Measurements from ENCODE around the gene PTPRN2. TPM values are rescaled to one million over a fixed set of nuclear protein-coding genes. Genes with fewer than 3 reads are reported as not detected.

PTPRN2 gene
- total RNA-seq, 1 donor from 2014 or later: 32.2 TPM

DNA sequence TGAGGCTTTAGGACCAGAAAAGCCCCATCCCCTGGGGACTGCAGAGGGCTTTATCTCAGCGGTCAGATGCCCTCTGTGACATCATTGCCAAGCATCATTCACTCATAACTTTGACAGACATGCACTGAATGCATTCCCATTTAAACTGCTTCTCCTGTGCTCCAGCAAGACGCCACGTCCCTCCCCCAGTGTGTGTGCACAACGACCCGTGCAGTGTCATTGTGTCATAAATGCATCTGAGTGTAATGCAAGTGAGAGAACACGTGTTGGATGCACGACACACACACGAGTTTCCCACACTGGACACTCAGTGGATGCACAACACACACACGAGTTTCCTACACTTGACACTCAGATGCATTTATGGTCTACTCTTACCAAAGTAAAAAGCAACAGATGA, 337.9 kb downstream of the PTPRN2 start:
- H3K4me1 Mint-ChIP-seq: no peaks in the 10 kb centered on the region
- TF ChIP-seq, protein P1, sequence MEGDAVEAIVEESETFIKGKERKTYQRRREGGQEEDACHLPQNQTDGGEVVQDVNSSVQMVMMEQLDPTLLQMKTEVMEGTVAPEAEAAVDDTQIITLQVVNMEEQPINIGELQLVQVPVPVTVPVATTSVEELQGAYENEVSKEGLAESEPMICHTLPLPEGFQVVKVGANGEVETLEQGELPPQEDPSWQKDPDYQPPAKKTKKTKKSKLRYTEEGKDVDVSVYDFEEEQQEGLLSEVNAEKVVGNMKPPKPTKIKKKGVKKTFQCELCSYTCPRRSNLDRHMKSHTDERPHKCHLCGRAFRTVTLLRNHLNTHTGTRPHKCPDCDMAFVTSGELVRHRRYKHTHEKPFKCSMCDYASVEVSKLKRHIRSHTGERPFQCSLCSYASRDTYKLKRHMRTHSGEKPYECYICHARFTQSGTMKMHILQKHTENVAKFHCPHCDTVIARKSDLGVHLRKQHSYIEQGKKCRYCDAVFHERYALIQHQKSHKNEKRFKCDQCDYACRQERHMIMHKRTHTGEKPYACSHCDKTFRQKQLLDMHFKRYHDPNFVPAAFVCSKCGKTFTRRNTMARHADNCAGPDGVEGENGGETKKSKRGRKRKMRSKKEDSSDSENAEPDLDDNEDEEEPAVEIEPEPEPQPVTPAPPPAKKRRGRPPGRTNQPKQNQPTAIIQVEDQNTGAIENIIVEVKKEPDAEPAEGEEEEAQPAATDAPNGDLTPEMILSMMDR (conservative IDR thresholded peaks at IDR 0.05): no peak
- no peak overlapping the region for H3K4me3 Mint-ChIP-seq
- no peaks in the 10 kb centered on the region for H3K27me3 Mint-ChIP-seq (ENCODE audit: low read depth)
- peaks cover 2% of the 10 kb centered on the region for H3K9me3 Mint-ChIP-seq
- DNase-seq (ENCODE audit: low read depth, low spot score): no peak
- H3K27ac Mint-ChIP-seq (ENCODE audit: unreplicated experiment): no peak overlapping the region
- no peaks in the 10 kb centered on the region for H3K36me3 Mint-ChIP-seq (ENCODE audit: low read depth)

DNA sequence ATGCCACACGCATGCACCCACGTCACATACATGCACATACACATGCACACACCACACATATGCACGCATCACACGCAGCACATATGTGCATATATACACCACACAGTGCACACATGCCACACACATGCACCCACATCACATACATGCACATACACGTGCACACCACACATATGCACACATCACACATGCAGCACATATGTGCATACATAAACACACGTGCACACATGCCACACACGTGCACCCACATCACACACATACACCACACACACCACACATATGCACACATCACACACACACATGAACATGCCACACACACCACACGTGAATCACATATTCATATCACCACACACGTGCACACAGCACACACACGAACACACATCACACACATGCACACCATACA, 338.8 kb downstream of the PTPRN2 start:
- Mint-ChIP-seq H3K27ac (ENCODE audit: unreplicated experiment) (no peak overlapping the region), H3K4me1 (no peaks in the 10 kb centered on the region), H3K4me3 (no peak overlapping the region), H3K27me3 (ENCODE audit: low read depth) (no peaks in the 10 kb centered on the region), H3K9me3 (peaks cover 2% of the 10 kb centered on the region), H3K36me3 (ENCODE audit: low read depth) (no peaks in the 10 kb centered on the region)
- DNase-seq (ENCODE audit: low read depth, low spot score): no peak
- TF ChIP-seq, protein P1 (conservative IDR thresholded peaks at IDR 0.05): no peak

DNA sequence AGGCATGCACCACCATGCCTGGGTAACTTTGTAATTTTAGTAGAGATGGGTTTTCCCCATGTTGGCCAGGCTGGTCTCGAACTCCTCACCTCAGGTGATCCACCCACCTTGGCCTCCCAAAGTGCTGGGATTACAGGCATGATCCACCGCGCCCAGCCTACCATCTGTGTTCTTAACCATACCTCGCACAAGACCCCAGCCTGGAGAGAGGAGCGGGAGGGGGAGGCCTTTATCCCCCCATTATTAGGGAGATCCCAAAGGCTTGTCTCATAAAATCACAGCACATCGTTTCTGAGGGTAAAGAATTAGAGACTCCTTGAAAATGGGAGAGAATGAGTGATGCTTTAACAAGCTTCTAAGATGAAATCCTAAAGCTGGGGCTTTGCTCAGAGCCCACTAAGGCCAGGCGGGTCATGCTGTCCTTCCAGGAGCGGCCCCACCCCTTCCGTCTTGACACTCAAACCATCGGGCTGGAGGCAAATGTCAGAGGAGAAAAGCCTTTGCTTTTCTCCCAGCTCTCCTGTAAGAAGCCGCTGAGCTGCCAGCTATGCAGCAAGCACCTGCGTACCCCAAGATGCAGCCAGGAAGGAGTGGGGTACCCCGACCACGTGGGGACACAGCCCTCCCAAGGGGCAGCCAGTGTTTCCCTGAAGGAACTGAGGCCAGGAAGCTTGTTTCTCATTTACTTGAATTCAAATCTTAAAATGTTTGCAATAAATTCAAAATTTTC, 339.7 kb downstream of the PTPRN2 start:
- peaks cover 3% of the 10 kb centered on the region for H3K36me3 Mint-ChIP-seq (ENCODE audit: low read depth)
- H3K4me1 Mint-ChIP-seq: no peaks in the 10 kb centered on the region
- TF ChIP-seq, protein P1 (conservative IDR thresholded peaks at IDR 0.05): no peak
- no peaks in the 10 kb centered on the region for H3K27me3 Mint-ChIP-seq (ENCODE audit: low read depth)
- H3K27ac Mint-ChIP-seq (ENCODE audit: unreplicated experiment): no peak overlapping the region
- H3K4me3 Mint-ChIP-seq: no peak overlapping the region
- no peak for DNase-seq (ENCODE audit: low read depth, low spot score)
- peaks cover 2% of the 10 kb centered on the region for H3K9me3 Mint-ChIP-seq

DNA sequence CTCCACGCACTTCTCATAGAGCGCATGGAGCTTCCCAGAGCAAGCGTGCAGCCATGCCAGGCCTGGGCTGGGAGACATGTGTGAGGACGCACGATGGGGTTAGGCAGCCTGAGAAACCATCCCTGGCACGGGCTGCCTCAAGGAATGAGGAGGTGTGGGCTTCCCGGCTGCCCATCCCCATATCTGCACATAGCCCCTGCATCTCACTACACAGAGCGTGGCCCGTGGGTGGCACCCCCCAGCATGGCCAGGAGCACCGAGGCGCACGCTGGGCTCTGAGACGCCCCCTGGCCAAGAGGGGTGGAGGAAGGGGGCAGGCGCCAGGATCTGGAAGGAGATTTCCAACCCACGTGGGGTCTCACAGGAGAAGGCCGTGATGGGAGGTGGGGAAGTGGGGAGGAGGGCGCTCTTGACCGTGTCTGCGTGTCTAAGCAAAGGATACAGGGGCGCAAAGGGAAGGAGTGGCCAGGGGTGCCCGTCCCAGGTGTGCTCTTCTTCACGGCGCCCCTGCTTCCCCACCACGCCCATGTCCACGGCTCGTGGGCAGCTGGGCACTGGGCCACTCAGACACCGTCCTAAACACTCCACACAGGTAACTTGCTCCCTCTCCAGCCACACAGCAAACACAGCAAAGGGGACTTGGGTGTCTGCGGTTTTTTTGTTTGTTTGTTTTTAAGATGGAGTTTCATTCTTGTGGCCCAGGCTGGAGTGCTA, 340.5 kb downstream of the PTPRN2 start:
- no peaks in the 10 kb centered on the region for H3K27me3 Mint-ChIP-seq (ENCODE audit: low read depth)
- no peak overlapping the region for H3K27ac Mint-ChIP-seq (ENCODE audit: unreplicated experiment)
- no peak for DNase-seq (ENCODE audit: low read depth, low spot score)
- H3K36me3 Mint-ChIP-seq (ENCODE audit: low read depth): peaks cover 6% of the 10 kb centered on the region
- no peak overlapping the region for H3K4me3 Mint-ChIP-seq
- H3K9me3 Mint-ChIP-seq: peaks cover 2% of the 10 kb centered on the region
- TF ChIP-seq, protein P1 (conservative IDR thresholded peaks at IDR 0.05): no peak
- no peaks in the 10 kb centered on the region for H3K4me1 Mint-ChIP-seq

DNA sequence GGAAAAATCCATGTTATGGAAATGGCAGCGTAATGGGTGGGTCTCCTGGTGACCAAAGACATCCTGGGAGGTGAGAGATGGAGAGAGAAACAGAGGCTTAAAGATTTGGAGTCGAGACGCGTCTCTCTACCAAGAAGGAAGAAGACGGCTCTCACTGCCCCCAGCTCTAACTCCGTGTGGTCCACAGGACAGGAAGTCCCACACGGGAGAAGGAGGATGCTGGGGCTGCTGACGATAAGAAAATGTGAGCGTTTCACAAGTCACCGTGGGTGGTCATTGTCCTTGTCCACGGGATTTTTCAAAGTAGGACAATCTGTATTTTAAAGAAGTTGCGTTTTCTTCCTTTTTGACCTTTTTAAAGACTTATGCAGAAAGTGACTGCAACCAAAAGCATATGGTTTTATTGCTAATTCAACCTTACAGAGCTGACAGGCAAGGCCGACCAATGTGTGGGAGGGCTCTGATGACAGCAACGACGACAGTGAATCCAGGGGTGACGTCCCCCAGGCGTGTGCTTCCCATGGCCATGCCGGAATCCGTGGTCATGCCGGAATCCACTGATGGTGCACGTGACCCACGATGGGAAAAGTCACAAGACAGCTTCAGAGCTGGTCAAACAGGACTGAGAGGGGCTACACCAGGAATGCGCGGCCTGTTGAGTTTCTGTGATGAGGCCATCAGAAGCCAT, 341.2 kb downstream of the PTPRN2 start:
- no peak for DNase-seq (ENCODE audit: low read depth, low spot score)
- Mint-ChIP-seq H3K4me1 (no peaks in the 10 kb centered on the region), H3K27ac (ENCODE audit: unreplicated experiment) (peak overlapping the region; percentile 32), H3K27me3 (ENCODE audit: low read depth) (no peaks in the 10 kb centered on the region), H3K9me3 (peaks cover 2% of the 10 kb centered on the region), H3K36me3 (ENCODE audit: low read depth) (peaks cover 6% of the 10 kb centered on the region), H3K4me3 (no peak overlapping the region)
- TF ChIP-seq, protein P1 (conservative IDR thresholded peaks at IDR 0.05): no peak
